Activated naive CD8-positive, alpha-beta T cell treated with anti-CD3 and anti-CD28 coated beads, Interleukin-2, amount 10 ng/mL, durations not matched to agents 7 days and 5 days (primary cell): Measurements from ENCODE around the gene ECPAS. TPM values are rescaled to one million over a fixed set of nuclear protein-coding genes. Genes with fewer than 3 reads are reported as not detected.

ENCODE experiments used
- ATAC-seq: fragments of 150-1000 bp; cut with Tn5 transposase; one replicate; pipeline ENCODE4 v1.10.0; 2021; ENCODE audit warnings: low read depth, moderate library complexity
- POLR2A ChIA-PET: fragments of 350-600 bp; sonication (Branson Sonifier 250); formaldehyde crosslinking; loops from one replicate; lab custom pipeline; 2021; ENCODE audit warnings: antibody characterized with exemption; lab: Charles Lee
- DNase-seq: peaks from one replicate; pipeline ENCODE4 v3.0.0; 2021
- H3K27ac Mint-ChIP-seq: one replicate; pipeline ENCODE4 v1.8.0; 2022; ENCODE audit warnings: mild to moderate bottlenecking, mixed read lengths
- H3K27me3 Mint-ChIP-seq: one replicate; pipeline ENCODE4 v1.8.0; 2022; ENCODE audit warnings: mild to moderate bottlenecking, moderate library complexity, mixed read lengths
- H3K36me3 Mint-ChIP-seq: one replicate; pipeline ENCODE4 v1.8.0; 2021; ENCODE audit warnings: mild to moderate bottlenecking, mixed read lengths
- H3K4me1 Mint-ChIP-seq: one replicate; pipeline ENCODE4 v1.8.0; 2021; ENCODE audit warnings: mixed read lengths
- H3K4me3 Mint-ChIP-seq: one replicate; pipeline ENCODE4 v1.8.0; 2022; ENCODE audit warnings: mild to moderate bottlenecking, moderate library complexity, mixed read lengths
- H3K9me3 Mint-ChIP-seq: one replicate; pipeline ENCODE4 v1.8.0; 2021; ENCODE audit warnings: mixed read lengths
- total RNA-seq, 2 experiments: library from RNA; stranded (reverse); gene quantifications; one replicate each; pipeline ENCODE4 v1.2.3, GENCODE V29; 2021

Gene ECPAS
- total RNA-seq, 2 experiments from 2014 or later, result 67.7 to 71.1 TPM

GRCh38 chr9:111389406-111389805 is 94.8 kb downstream of the ECPAS start:
- no peak overlapping the region for H3K4me3 Mint-ChIP-seq
- H3K9me3 Mint-ChIP-seq, result no peaks in the 10 kb centered on the region
- peaks cover 6% of the 10 kb centered on the region for H3K4me1 Mint-ChIP-seq
- H3K36me3 Mint-ChIP-seq, result peaks cover 34% of the 10 kb centered on the region
- no peaks in the 10 kb centered on the region for H3K27me3 Mint-ChIP-seq
- no peak overlapping the region for H3K27ac Mint-ChIP-seq
- POLR2A ChIA-PET, result no interaction called here
- ATAC-seq (no peak), DNase-seq (no peak)

- Mint-ChIP-seq H3K4me1 (peaks cover 1% of the 10 kb centered on the region), H3K27me3 (no peaks in the 10 kb centered on the region), H3K9me3 (no peaks in the 10 kb centered on the region), H3K27ac (no peak overlapping the region), H3K36me3 (peaks cover 31% of the 10 kb centered on the region), H3K4me3 (no peak overlapping the region)
- no peak for DNase-seq
- POLR2A ChIA-PET, result no interaction called here
- no peak for ATAC-seq
Measured at GRCh38 chr9:111386386-111386785, 97.8 kb downstream of the ECPAS start.

- Mint-ChIP-seq H3K27ac (no peak overlapping the region), H3K36me3 (peaks cover 48% of the 10 kb centered on the region)
- ATAC-seq, result no peak
Measured at GRCh38 chr9:111381006-111381405, 103.2 kb downstream of the ECPAS start.

GRCh38 chr9:111375817-111376564 is 108.2 kb downstream of the ECPAS start:
- H3K27ac Mint-ChIP-seq, result no peak overlapping the region
- POLR2A ChIA-PET, result no interaction called here
- H3K27me3 Mint-ChIP-seq, result no peaks in the 10 kb centered on the region
- H3K36me3 Mint-ChIP-seq, result peaks cover 44% of the 10 kb centered on the region
- H3K4me1 Mint-ChIP-seq, result no peaks in the 10 kb centered on the region
- H3K4me3 Mint-ChIP-seq, result no peak overlapping the region
- no peak for ATAC-seq
- H3K9me3 Mint-ChIP-seq, result no peaks in the 10 kb centered on the region
- no peak for DNase-seq

More at GRCh38 chr9:111381006-111381405, 103.2 kb downstream of the ECPAS start:
- Mint-ChIP-seq H3K4me1 (peaks cover 1% of the 10 kb centered on the region), H3K9me3 (no peaks in the 10 kb centered on the region), H3K4me3 (no peak overlapping the region), H3K27me3 (no peaks in the 10 kb centered on the region)
- no peak for DNase-seq
- POLR2A ChIA-PET, result interaction anchor here (0.6 kb wide), 1 partner anchor 283 kb away, joined by 3 read pairs; no protein-coding TSS in a partner anchor

GRCh38 chr9:111375062-111375461 is 109.1 kb downstream of the ECPAS start:
- Mint-ChIP-seq H3K4me1 (no peaks in the 10 kb centered on the region), H3K27ac (no peak overlapping the region), H3K27me3 (no peaks in the 10 kb centered on the region), H3K36me3 (peaks cover 46% of the 10 kb centered on the region), H3K4me3 (no peak overlapping the region), H3K9me3 (no peaks in the 10 kb centered on the region)
- ATAC-seq, result no peak
- POLR2A ChIA-PET, result no interaction called here
- no peak for DNase-seq

GRCh38 chr9:111372297-111372696 is 111.9 kb downstream of the ECPAS start:
- DNase-seq, result no peak

GRCh38 chr9:111366978-111367377 is 117.2 kb downstream of the ECPAS start:
- Mint-ChIP-seq H3K9me3 (no peaks in the 10 kb centered on the region), H3K27ac (no peak overlapping the region), H3K36me3 (peaks cover 54% of the 10 kb centered on the region), H3K4me3 (no peak overlapping the region), H3K27me3 (no peaks in the 10 kb centered on the region), H3K4me1 (peaks cover 2% of the 10 kb centered on the region)
- DNase-seq (no peak), ATAC-seq (no peak)
- POLR2A ChIA-PET, result no interaction called here

More at GRCh38 chr9:111372297-111372696, 111.9 kb downstream of the ECPAS start:
- Mint-ChIP-seq H3K27me3 (no peaks in the 10 kb centered on the region), H3K36me3 (peaks cover 45% of the 10 kb centered on the region), H3K4me3 (no peak overlapping the region), H3K9me3 (no peaks in the 10 kb centered on the region), H3K27ac (no peak overlapping the region), H3K4me1 (no peaks in the 10 kb centered on the region)
- POLR2A ChIA-PET, result no interaction called here
- ATAC-seq, result no peak

GRCh38 chr9:111362526-111362925 is 121.7 kb downstream of the ECPAS start:
- DNase-seq, result no peak
- H3K4me1 Mint-ChIP-seq, result peaks cover 2% of the 10 kb centered on the region
- no peak overlapping the region for H3K27ac Mint-ChIP-seq
- no peak overlapping the region for H3K4me3 Mint-ChIP-seq
- H3K36me3 Mint-ChIP-seq, result peaks cover 36% of the 10 kb centered on the region
- POLR2A ChIA-PET, result no interaction called here
- no peaks in the 10 kb centered on the region for H3K27me3 Mint-ChIP-seq
- H3K9me3 Mint-ChIP-seq, result no peaks in the 10 kb centered on the region
- no peak for ATAC-seq

- ATAC-seq, result no peak
- H3K27me3 Mint-ChIP-seq, result no peaks in the 10 kb centered on the region
- no peak for DNase-seq
- no peak overlapping the region for H3K27ac Mint-ChIP-seq
- POLR2A ChIA-PET, result no interaction called here
- H3K4me1 Mint-ChIP-seq, result peaks cover 2% of the 10 kb centered on the region
- peaks cover 2% of the 10 kb centered on the region for H3K9me3 Mint-ChIP-seq
- no peak overlapping the region for H3K4me3 Mint-ChIP-seq
- H3K36me3 Mint-ChIP-seq, result peaks cover 30% of the 10 kb centered on the region
Measured at GRCh38 chr9:111360881-111361280, 123.3 kb downstream of the ECPAS start.

GRCh38 chr9:111356481-111357244 is 127.5 kb downstream of the ECPAS start:
- Mint-ChIP-seq H3K27ac (no peak overlapping the region), H3K4me1 (no peaks in the 10 kb centered on the region), H3K27me3 (peaks cover 8% of the 10 kb centered on the region), H3K4me3 (no peak overlapping the region), H3K36me3 (peaks cover 5% of the 10 kb centered on the region), H3K9me3 (peaks cover 5% of the 10 kb centered on the region)
- POLR2A ChIA-PET, result interaction anchor here (0.6 kb wide), 1 partner anchor 741 kb away, joined by 4 read pairs; no protein-coding TSS in a partner anchor
- no peak for DNase-seq
- ATAC-seq, result no peak

- Mint-ChIP-seq H3K9me3 (peaks cover 5% of the 10 kb centered on the region), H3K27me3 (peaks cover 8% of the 10 kb centered on the region), H3K4me1 (no peaks in the 10 kb centered on the region), H3K4me3 (no peak overlapping the region), H3K36me3 (no peaks in the 10 kb centered on the region), H3K27ac (no peak overlapping the region)
- DNase-seq (no peak), ATAC-seq (no peak)
- POLR2A ChIA-PET, result no interaction called here
Measured at GRCh38 chr9:111352545-111352944, 131.6 kb downstream of the ECPAS start.

GRCh38 chr9:111350556-111350955 is 133.6 kb downstream of the ECPAS start:
- H3K4me3 Mint-ChIP-seq, result no peak overlapping the region
- H3K9me3 Mint-ChIP-seq, result peaks cover 2% of the 10 kb centered on the region
- no peak overlapping the region for H3K27ac Mint-ChIP-seq
- no peaks in the 10 kb centered on the region for H3K36me3 Mint-ChIP-seq
- DNase-seq (no peak), ATAC-seq (no peak)
- POLR2A ChIA-PET, result no interaction called here
- no peaks in the 10 kb centered on the region for H3K4me1 Mint-ChIP-seq
- peaks cover 8% of the 10 kb centered on the region for H3K27me3 Mint-ChIP-seq

- Mint-ChIP-seq H3K27ac (no peak overlapping the region), H3K4me3 (no peak overlapping the region), H3K27me3 (peaks cover 8% of the 10 kb centered on the region), H3K4me1 (no peaks in the 10 kb centered on the region), H3K9me3 (peaks cover 2% of the 10 kb centered on the region), H3K36me3 (no peaks in the 10 kb centered on the region)
- POLR2A ChIA-PET, result no interaction called here
- ATAC-seq (no peak), DNase-seq (no peak)
Measured at GRCh38 chr9:111349766-111350165, 134.4 kb downstream of the ECPAS start.
